GM19193 (cell line): Measurements from ENCODE around the gene SEMA4D.
A peak's percentile ranks its signal among the peaks of the same experiment; 100 is the strongest.

Experiments
- POLR2A ChIP-seq: IDR thresholded peaks from 4 replicates; pipeline ENCODE4 v1.6.1; 2011; ENCODE audit not compliant: insufficient read depth, insufficient read length; ENCODE audit errors: extremely low read depth

Gene SEMA4D

DNA sequence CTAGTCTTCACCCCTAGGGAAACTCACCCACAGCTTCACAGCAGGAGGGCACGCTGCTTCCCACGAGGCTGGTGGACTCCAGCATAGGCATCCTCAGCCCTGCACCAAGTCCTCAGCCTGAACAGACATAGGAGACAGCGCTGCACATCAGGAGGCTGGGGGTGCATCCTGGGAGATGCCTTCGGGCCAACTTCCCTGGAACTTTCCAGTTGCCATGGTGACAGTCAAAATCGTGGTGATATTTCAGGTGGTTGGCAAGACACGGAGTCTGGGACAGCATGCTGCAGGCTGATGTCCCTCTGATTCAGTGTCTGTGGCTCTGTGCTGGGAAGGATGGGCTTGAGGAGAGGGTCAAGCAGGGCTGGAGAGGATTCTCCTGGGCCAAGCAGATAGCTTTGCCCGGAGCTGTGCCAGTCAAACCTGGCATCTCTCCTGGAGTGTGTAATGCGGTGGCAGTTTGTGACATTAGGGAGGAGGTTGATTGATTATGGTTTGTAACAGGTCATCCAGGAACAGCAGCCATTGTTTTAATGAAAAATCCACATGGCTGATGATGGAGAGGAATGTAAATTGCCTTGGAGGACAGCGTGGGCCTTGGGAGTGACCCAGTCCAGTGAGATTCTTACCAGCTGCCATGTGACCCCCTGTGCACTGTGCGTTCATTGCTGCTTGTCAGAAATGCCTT is 35.6 kb upstream of the SEMA4D start:
- TF ChIP-seq POLR2A, result no peak

DNA sequence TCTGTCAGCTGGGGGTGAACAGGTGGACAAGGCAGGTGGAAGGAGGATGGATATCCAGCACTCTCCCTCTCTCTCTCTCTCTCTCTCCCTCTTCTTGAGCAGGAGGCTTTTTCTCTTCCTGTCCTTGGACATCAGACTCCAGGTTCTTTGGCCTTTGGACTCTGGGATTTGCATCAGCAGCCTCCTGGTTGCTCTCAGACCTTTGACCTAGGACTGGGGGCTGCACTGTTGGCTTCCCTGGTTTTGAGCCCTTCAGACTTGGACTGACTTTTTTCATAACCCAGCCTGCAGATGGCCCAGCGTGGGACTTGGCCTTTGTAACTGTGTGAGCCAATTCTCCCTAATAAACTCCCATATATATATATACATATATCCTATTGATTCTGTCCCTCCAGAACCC is 35.0 kb upstream of the SEMA4D start:
- TF ChIP-seq POLR2A, result no peak

DNA sequence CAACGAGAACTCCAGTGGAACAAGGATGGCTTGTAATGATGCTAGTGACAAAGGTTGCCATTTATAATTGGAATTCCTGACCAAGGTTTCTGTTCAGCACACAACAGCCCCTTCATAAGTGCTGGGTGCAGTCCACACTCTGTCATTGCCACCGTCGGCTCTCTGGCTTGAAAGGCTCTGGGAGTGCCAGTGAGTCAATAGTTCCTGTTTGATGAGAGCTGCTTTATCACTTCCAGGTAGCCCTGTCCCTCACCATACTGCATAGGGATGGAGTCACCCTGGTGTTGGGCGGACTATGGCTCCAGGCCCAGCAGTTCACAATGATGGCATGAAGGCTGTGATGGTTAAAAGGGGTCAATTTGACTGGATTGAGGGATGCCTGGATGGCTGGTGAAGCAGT is 34.6 kb upstream of the SEMA4D start:
- no peak for TF ChIP-seq POLR2A

DNA sequence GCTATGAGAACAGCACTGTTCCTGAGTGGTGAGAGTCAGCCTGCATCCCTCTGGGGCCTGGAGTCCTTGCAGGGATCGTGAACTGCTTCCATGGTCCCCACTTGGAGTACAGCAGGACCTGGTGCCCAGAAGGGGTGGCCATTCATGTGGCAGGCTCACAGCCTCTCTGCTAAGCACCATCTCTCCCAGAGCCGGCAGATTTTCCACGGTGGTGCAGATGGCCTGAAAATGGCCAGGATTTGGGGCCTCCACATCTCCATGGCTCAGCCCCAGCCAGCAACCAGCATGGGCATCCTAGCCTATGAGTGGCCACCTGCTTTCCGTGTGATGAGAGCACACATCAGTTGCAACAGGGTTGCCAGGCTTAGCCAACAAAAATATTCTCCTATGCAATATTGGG is 33.9 kb upstream of the SEMA4D start:
- no peak for TF ChIP-seq POLR2A

DNA sequence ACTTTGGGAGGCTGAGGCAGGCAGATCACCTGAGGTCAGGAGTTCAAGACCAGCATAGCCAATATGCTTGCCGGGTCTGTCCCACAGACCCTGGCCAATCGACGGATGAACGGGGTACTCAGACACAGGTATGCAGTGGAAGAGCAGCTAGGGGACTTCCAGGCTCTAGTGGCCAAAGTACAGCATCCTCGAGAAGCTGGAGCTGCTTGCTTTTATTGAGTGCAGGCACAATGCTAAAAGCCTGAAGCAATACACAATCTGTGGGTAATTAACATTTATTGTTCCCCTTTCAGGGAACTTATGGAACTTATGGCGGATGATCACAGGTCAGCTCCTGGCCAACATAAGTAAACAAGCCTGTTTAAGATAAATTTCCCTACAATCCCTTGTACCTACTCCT is 32.8 kb upstream of the SEMA4D start:
- no peak for TF ChIP-seq POLR2A

DNA sequence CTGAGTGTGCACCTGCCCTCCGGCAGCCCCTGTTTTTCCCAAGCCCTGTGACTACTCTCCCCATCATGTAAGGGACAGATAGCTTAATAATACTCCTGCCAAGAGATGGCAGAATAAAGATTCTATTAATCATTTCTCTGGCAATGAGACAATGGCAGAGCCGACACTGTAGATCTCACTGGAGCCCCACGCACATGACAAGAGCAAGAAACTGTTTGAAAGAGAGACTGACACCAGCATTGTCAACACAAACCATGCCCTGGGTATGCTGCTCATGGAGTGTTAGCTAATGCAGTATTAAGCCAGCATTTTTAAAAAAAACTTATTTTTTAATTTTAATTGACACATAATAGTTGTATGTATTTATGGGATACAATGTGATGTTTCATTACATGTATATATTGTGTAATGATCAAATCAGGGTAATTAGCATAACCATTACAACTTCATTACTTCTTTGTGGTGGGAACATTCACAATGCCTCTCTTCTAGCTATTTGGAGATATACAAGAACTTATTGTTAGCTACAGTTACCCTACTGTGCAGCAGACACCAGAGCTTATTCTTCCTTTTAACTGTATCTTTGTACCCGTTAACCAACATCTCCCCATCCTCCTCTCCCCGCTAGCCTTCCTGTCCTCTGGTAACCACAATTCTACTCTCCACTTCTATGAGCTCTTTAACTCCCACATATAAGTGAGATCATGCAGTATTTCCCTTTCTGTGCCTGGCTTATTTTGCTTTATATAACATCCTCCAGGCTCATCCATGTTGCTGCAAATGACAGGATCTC is 31.5 kb upstream of the SEMA4D start:
- TF ChIP-seq POLR2A, result no peak

DNA sequence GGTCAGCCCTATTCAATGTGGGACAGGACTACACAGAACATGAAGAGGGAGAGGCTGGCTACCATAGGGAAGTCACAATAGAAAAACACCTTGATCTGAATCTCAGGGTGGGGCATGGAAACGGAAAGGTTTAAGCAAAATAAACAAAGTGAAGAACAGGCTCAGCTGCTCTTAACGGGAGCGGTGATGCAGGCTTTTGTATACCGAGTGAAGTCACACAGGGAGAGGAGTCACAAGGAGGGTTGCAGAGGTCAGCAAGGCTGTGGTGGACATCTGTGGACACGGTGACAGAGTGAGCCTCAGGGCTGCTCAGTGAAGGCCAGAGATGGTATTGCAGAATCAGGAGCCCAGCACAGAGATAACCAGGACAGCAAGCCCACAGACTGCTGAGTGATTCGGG is 30.6 kb upstream of the SEMA4D start:
- no peak for TF ChIP-seq POLR2A

DNA sequence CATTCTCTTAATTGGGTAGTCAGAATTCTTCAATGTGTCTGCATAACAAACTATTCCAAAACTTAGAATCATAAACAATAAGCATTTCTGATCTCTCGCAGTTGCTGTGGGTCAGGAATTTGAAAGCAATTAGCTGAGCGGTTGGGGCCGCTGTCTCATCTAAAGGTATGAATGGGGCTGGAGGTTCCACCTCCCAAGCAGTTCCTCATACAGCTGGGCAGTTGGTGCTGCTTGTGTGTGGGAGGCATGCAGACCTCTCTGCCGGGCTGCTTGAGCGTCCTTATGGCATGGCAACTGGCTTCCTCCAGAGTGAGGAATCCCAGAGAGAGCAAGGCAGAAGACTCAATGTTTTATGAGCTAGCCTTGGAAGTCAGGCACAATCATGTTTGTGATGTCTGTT is 30.2 kb upstream of the SEMA4D start:
- TF ChIP-seq POLR2A, result no peak

DNA sequence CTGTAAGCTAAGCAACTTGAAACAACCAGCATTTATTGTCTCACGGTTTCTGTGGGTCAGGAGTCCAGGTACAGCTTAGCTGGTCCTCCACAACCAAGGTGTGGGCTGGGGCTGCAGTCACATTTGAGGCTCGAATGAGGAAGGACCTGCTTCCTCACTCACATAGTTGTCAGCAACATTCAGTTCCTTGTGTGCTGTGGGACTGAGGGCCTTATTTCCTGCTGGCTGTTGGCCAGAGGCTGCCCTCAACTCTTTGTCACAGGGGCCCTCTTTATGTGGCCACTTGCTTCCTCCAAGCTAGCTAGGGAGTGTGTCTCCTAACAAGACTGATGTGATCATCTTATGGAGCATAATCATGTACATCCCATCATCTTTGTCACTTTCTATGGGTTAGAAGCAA is 29.2 kb upstream of the SEMA4D start:
- no peak for TF ChIP-seq POLR2A

DNA sequence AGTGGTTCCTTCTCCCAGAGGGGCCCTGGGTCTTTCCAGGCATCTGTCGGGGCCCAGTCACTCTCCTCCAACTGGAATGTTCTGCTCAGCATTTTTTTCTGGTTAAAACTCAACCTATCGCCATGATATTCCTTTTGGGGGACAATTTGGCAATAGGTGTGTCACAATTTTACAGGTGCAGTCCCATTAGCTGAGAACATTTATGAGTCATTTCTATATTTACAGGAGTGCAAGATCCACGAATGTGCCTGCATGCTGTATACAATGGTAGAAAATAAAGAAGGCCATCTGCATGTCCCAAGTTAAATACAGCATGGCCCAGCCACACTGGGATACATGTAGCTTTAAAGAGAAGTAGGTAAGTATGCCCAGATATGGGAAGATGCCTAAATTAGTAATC is 28.8 kb upstream of the SEMA4D start:
- no peak for TF ChIP-seq POLR2A

DNA sequence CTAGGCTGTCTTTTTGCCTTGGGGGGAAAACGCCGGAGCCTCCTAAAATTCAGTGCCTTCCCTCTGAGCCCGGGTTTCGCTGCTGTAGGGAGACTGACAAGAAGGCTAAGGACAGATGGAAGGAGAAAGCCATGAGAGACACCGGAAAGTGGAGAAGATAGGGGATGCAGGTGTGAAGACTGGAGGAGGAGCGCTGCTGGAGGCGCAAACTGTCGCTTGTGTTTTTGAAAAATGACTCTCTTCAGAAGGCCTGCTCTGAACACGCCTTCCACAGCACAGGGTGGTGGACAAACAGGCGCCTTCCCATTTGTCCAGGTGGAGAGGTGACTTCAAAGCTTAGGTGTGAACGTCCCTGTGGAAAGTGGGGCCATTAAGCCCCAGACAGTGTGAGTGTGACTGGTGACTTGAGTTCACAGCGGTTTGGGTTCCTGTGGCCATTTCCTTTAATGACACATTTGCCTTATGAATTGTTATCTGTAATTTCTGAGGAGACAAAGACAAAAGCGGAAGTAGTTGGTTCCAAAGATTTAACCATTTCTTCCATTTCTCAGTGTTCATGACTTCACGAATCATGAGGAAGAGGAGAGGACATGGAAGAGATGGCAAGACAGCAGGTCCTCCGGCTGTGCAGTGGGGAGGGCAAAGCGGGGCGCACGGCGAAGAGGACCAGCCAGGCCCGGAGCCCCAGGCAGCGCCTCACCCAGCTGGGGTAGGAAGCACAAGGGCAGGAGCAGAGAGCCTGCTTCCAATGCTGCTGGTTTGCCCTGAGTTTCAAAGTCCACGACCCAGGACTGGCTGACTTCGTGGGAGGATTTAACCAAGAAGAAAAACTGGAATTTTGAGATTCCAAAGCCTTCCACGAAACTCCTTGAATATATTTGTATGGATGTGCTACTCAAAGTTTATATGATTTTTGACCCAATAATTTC is 27.8 kb upstream of the SEMA4D start:
- no peak for TF ChIP-seq POLR2A

DNA sequence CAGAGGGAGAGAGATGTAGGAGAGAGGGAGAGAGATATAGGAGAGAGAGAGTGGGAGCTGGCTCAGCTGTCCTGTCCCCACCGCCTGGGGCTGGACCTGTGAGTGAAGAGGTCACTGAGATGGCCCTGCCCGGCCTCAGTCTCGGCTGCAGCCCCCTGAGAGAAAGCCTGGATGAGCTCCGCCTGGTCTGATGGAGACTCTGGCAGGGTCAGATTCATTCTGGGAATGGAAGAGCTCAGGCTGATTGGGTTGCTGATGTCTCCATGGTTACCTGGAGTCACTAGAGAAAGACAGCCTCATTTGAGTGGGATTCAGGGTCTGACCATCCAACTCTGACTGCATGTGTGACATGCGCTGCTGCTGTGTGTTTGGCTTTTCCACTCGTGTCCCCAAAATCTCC is 27.1 kb upstream of the SEMA4D start:
- TF ChIP-seq POLR2A, result no peak

DNA sequence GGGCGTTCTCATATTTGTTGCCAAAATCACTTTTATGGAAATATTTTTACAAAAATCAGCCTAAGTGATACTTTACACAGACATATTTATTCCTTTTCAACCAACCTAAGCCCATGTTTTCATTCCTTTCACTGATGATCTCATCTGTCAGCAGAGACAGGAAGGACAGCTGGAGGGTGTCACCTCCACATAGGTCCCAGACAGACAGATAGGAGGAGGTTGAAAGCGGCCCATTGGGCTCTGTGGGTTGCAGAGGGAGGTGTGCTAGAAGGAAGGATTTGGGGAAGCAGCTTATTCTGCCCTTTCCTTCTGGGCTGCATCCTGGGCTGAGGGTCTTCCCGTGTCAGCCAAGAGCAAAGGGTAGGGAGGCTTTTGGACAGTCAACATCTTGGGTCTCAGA is 26.0 kb upstream of the SEMA4D start:
- no peak for TF ChIP-seq POLR2A

DNA sequence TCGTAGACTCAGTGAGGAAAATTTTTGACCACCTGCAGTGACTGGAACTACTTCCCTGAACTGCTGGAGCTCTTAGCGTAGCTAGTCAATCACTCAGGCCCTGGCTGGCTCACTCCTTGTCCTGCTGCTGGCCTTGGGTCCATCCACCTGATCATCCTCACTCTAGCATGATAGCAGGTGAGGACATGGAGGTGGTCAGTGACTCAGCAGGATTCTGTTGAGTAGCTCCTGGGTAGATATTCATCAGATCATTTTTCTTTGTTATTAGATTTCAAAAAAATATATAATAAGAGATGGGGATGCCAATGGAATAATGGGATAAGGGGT is 25.0 kb upstream of the SEMA4D start:
- TF ChIP-seq POLR2A, result no peak

DNA sequence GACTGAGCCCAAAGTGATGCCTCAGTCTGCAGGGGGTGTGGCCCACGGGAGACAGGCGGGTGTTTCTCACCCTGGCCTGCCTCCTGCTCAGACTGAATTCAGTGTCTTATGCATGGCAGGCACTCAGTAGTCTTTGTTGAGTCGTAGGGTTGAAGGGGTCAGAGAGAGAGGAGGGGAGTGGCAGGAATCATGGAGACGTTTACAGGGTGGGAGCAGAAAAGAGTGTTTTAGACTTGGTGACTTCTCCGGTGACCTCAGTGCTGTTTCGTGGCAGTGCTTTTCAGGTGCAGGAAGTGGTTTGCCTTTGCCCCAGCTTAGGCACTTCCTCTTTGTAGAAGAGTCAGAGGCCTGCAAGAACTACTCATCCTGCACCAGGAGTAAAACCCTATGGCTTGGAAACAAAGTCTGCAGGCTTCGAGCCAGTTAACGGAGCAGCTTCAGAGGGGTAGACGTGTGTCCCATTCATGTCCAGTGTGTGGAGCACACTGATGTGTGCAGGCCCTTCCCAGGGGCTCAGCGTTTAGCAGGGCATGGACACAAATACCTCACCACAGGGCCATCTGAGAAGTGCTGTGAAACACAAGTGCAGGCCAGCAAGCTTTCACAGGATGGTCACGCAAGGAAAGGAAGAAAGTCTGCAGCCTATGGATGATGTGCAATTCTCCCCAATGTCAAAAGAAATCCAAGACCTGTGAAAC is 24.5 kb upstream of the SEMA4D start:
- peak; percentile 47 for TF ChIP-seq POLR2A
